ENCODE results near the gene ZBTB18.

DNA sequence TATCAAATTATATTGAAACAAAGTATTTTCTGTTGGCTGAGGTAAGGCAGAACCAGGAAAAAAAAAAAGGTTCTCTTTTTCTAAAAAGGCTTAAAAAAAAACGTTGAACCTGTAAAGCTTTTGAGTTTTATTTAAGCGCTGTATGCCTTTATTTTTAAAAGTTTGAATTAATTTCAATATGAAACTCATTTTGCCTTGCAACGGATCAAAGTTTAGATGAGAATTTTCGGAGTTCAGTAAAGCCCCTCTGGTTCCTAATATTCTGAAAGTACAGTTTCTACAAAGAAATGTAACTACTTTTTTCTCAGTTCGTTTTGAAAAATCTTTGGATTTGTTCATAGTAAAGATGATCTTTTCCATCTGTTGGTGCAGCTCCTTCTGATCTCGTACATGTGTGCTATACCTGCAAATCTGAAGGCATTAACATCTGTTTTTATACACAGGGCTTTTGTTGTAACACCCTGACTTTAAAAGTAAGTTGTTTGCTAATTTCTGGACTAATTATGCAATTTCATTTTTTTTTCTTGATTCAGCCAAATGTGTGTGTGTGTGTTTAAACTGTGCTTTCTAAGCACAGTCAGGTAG, 1.7 kb downstream of the ZBTB18 start:
- TF ChIP-seq GATA2 (IDR thresholded peaks at IDR 0.05; ENCODE audit: low read depth, low read length) = no peak
- TF ChIP-seq GATA3 (IDR thresholded peaks at IDR 0.05; ENCODE audit: low read depth, low read length) = no peak
